Amygdala (tissue), 56 donors: ENCODE data around the gene LNPEP.

ENCODE experiments used
- DNase-seq, 56 donors: peaks; one replicate each; lab custom pipeline; 2025; lab: John Stamatoyannopoulos, UW

LNPEP gene

DNA sequence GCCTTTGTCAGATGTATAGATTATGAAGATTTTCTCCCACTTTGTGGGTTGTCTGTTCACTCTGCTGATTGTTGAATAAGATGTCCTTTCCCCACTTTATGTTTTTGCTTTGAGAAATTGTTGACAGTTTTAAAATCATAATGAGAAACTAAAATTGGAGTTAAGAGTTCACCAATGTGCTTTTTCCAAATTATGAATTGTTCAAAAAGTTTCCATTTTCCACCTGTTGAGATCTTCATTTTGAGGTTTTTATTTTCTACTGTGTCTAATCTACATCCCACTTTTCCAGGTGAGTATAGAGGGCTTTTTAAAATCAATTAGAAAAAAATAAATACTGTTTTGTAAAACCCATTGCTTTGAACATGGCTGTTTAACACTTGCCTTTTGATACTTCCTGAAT, 55.8 kb downstream of the LNPEP start:
- no peak for DNase-seq

DNA sequence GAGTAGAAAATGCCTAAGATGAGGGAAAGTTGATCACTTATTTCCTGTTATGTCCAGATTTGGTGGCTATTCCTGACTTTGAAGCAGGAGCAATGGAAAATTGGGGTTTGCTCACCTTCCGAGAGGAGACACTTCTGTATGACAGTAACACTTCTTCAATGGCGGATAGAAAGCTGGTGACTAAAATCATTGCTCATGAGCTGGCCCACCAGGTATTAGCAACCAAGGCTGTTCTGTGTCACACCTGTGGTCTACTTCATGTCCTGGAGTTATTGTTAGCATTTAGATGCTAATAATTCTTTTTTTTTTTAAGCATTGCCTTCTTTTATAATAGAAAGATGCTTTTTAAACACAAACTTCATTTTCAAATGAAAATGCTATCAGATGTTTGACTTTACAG, 57.9 kb downstream of the LNPEP start:
- DNase-seq, result no peak

DNA sequence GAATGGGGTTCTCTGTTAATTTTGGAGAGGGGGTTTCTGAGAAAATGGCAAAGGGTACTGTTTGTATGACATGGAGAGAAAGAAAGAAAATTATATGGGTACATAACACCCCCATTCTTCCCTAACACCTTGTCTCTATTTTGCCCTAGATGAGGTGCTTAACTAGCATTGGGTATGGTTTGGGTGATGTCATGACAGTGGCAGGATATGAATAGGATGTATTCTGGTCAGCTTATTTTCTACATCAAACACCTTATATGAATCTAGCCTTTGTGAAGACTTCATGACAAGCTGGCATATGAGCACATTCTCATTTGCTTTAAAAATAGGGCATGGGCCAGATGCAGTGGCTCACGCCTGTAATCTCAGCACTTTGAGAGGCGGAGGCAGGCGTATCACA, 58.6 kb downstream of the LNPEP start:
- no peak for DNase-seq

DNA sequence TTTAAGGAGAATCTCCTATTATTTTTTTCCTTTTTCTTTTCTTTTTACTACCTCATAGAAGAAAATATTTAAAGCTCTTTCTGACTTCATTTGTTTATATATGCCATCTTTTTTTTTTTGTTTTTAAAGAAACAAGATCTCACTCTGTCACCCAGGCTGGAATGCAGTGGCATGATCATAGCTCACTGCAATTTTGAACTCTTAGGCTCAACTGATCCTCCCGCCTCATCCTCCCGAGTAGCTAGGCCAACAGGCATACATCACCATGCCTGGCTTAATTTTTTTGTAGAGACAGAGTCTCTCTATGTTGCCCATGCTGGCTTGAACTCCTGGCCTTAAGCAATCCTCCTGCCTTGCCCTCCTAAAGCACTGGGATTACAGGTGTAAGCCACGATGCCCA, 59.5 kb downstream of the LNPEP start:
- DNase-seq, result no peak

DNA sequence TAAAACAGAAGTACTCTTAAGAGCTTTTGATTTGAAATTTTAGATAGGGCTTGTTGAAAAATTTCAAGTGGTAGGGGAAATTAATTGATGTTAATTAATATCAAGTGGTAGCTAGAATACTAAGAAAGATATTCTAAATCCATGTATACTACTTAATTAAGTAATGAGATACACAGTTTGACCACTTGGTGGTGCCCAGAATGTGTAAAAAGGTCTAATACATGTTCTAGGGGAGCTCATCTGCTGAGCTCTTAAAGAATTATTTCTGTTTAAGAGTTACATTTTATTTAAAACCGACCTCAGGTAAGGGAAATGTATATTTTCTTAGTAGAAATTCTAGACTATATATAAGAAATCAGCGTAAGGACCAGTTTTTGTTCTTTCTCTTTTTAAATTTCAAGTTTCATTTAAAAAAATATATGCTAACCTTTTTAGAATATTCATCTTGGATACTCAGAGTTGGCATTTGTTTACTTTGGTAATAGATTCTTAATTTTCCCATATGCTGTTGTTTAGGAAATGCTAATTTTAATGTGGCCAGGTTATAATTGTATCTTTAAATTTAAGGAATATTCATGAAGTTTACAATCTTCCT, 61.5 kb downstream of the LNPEP start:
- DNase-seq, result peak in 5 of 56 donors; percentile 0 to 53 (median 2)

DNA sequence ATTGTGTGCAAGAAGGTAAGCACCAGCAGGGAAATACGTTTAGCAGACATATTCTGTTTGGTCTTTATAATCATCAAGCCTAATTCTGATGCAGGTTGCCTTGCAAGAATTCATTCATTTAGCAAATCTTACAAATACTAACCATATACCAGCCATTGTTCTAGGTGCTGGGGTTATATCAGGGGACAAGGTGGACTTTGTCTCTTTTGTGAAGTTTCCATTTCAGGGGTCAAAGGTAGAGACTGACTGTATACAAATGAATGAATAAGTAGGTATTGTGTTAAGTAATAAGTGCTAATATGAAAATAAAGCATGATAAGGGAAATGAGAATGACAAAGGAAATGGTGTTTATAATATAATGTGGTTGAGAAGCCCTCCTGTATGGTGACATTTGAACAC, 64.0 kb downstream of the LNPEP start:
- no peak for DNase-seq

DNA sequence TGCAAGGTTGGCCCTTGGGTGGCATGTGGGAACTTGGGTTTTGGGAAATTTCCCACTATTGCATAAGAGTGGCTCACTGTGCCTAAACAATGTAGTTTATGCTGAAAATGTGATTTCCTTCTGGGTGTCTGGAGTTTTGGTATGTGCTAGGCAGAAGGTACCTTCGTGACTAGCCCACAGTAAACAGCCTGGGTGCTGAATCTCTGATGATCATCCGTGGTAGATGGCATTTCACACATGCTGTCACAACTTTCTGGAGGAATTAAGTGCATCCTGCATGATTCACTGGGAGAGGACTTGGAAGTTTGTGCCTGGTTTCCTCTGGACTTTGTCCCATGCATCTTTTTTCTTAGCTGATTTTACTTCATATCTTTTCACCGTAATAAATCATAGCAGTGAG, 64.5 kb downstream of the LNPEP start:
- no peak for DNase-seq

DNA sequence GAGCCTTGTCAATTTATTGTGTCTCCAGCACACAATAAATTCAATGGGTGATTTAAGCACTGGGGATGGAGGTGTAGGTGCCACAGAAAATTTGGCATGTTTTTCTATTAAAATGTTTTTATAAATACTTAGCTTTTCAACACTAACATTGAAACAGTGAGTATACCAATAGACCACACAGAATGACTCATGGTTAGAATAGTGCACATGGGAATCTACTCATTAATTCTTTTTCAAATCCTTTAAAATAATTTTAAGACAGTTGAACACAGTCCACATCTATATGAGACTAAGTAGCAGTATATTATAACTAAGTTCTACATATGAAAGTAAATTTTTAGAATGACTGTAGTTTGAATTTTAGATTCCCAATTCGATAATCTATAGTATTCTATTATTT, 67.1 kb downstream of the LNPEP start:
- DNase-seq, result no peak

DNA sequence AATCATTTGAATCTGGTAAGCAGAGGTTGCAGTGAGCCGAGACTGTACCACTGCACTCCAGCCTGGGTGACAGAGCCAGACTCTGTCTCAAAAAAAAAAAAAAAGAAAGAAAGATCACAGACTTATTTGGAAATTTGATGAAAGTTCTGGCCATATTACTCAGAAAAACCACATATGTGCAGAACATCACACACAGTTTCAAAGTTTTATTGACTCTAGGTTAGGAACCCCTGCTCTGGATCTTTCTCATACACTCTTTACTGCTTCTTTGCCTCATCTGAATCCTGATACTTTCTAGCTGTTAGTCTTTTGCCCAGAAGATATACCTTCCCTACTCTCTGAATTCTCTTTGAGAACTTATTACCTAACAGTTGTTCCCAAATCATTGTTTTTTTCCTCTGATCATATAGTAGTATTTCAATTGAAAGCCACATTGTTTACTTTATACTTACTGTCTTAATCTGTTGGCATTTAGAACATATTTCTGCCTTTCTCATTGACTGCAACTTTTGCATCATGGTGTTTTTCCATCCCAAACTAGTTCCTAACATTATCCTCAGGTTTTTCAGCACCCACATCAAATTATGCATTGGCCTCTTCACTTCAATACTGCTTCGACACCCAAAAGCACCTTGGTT, 68.7 kb downstream of the LNPEP start:
- no peak for DNase-seq

DNA sequence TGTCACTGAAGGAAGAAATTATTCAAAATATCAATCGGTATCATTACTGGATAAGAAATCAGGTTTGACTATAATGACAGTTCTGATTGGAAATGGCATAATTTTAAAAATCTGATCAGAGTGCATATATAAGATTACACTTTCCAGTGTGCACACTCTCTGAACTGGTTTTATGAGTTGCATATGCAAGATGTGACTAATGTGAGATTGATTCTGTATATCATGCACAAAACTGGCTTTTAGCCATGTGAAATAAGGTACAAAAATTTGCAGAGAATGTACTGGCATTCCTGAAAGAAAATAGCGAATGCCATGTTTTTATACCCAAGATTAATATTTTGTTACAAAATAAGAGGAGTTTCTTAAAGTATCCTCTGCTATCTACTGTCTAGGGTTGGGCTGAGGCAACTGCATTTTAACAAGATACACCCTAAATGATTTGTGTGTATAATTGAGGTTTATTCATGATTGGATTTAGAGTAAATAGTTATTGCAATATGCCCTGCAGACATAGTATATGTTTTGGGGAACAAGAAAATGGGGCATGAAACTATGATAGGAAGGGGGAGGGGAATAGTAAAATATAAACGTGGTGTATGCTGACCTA, 70.7 kb downstream of the LNPEP start:
- DNase-seq, result no peak

DNA sequence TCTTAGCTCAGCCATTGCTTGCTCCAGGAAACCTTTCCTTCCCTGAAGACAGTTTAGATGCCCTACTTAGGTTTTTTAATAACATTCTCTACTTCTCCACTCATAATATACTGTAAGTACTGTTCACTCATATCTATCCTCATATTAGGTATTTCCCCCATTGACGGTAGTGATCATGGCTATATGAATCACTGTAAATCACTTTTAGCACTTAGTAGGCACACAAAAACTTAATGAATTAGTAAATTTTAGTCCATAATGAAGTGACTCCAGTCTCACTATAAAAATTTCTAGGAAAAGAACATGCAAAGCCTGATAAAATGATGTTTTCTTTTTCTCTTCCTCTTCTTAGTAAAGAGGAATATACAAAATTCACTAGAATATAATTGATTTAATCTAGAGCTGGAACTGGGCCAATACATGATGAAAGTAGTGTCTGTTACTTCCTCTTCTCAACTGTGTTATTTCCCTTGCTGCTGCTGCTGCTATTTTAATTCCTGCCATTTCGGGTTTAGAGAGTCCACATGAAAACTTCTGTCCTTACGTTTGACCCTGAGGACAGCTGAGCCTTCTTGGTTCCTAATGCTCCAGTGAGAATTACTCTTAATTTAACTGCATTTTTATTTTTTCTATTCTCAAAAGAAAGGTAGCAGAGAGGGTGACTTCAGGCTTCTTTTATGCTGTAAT, 73.5 kb downstream of the LNPEP start:
- peak in 1 of 56 donors; percentile 1 for DNase-seq

DNA sequence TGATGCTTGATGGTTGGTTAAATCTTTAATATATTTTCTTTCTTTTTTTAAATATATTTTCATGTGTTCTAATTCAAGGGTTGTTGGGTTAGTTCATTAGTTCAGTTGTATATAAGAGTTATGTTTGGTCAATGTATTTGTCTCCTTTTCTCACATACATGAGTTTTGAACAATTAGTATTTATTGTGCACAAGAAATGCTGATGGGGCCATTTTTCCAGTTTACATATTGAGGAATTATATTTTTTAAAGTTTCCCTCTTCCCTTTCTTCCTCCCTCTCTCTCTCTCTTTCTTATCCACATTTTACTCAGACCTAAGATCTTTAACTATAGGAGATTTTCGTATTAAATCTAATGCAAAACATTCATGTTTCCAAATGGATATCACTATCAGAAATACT, 74.0 kb downstream of the LNPEP start:
- DNase-seq, result no peak

DNA sequence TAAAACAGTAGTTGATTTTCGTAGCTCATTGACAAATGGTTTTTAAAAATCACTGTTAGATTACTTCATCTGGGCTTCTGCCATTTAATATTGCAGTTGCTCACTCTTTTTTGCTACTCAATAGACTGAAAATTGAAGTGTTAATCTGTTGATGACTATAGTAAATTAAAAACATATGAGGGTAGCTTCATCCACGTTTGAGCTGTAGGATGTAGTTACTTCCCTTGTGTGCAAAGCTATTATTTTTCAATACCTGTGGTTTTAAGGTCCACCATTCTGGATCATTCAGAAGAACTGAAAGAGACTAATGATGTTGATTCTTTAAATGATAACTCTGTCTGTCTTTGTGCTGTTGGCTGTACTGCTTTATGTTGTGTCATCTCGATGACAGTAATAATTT, 74.7 kb downstream of the LNPEP start:
- DNase-seq, result no peak

DNA sequence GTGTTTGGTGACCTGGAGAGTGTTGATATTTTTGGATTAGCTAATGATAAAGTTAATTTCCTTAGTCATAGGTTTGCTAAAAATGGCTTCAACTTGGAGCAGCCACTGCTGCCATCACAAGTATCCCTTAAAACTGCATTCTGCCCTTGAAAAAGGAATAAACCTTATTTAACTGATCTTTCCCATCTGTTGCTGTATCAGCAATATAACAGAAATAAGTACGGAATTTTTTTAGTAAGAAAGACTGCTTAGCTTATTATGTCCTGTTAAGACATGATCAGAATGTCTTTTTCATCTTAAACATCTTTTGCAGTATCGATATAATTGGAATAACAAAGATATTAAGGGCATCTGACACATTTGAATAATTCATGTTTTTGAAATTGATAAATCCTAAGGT, 75.7 kb downstream of the LNPEP start:
- DNase-seq, result no peak

DNA sequence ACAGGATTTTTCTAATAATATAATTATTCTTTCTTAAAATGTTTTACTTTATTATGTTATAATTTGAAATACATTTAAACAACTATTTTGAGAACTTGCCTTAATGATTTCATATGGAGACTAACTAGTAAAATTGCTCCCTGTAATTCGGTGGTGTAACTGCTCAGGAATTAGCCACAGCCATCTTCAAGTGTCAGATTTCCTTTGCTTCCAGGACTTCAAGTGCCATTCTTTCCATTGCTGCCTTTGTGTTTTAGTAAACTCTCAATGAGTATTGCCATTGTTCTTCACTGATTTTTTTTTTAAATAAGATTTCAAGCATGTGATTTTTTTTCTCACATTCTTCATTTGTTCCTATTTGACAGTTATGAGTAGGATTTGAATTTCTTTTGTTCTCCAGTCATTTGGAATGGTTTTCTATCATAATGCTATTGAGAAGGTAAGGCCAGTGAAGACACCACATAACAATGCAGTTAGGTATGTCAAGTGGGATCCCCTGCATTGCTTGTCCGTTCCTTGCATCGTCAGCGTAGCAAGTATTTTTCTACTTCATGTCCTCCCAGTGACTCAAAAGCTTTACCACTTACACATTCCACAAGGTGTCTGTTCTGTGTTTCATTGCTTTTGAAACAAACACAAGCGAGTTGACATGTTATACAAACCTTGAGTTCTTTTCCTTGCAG, 83.7 kb downstream of the LNPEP start:
- no peak for DNase-seq

DNA sequence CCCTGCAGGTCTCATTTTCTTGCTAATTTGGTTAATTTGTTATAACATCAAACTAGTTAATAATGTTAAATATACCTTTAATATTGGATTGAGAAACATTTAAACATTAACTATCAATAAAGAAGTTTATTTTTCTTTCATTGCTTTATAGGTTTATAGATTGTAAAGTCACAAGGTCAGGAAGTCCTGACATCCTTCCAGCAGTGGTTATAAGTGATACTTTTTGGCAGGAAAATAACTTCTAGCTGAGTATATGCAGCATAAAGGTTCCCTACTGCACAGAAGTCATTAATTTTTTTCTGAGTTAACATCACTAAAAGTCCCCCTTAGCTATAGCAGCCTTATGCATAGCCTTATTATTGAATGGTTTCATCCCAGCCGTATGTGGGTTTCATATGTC, 85.5 kb downstream of the LNPEP start:
- no peak for DNase-seq

DNA sequence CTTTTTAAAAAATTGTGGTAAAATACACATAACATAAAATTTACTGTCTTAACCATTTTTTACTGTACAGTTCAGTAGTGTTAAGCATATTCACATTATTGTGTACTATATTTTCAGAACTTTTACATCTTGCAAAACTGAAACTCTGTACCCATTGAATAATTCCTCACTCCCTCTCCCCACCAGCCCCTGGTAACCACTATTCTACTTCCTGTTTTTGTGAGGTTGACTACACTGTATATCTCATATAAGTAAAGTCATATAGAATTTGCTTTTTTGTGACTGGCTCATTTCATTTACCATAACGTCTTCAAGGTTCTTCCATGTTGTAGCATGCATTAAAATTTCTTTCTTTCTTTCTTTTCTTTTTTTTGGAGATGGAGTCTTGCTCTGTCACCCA, 87.0 kb downstream of the LNPEP start:
- DNase-seq, result no peak

DNA sequence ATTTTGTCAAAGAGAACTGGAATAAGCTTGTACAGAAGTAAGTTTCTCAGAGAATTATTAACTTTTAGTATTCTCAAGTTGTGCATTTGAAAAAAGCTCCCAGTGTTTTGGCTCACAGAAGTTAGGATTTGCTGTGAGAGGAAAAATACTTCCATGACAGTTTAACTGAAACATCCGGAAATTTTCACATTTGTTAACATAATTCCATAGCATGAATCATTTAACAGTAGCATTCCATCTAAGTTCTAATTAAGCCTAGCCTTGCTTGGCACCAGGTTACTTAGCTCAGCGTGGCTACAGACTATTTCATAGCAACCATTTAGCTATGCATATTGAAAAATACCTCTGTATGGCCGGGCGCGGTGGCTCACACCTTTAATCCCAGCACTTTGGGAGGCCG, 90.8 kb downstream of the LNPEP start:
- DNase-seq, result no peak

DNA sequence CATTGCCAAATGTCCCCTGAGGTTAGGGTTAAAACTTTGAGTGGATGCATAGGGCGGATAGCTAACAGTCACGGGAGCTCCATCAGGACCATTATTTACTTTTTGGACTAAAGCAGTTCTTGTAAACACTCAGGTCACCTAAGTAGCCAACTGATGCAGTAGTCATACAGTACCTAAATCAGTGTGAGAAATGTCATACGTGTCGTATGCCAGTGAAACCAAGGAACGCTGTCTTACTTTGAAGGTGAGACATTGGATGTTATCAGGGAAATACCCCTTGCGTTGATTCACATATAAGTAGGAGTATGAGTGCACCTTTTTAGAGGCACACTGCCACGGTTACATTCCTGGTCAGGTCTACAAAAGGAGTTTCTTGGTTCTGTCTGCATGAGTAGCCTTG, 101.9 kb downstream of the LNPEP start:
- no peak for DNase-seq

DNA sequence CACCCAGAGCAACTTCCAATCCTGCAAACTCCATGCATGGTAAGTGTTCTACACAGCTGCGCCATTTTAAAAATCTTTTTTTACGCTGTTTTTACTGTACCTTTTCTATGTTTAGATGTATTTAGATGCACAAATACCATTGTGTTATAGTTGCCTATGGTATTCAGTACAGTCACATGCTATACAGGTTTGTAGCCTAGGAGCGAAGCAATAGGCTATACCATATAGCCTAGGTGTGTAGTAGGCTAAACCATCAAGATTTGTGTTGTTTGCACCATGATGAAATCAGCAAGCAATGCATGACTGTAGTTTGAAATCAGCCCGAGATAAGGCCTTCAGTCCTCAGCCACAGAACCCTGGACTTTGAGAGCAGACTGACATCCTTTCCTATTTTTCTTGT, 105.4 kb downstream of the LNPEP start:
- no peak for DNase-seq

DNA sequence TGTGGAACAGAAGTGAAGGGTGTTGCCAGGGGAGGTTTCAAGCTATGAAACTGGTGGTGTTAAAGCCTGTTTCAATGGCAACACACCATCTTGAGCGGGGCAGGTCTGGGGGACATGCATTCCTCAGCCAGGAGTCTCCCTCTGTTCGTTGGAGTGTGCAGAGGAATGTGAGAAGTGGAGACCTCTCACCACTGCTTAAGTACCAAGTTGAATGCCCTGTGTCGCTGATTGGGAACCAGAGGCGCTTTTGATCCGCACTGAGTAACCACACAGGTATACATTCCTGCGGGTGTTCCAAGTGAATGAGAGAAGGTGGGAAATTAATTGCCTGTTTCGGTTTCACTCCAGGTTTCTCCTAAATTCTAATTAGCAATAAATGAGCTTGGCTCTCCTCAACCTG, 107.1 kb downstream of the LNPEP start:
- no peak for DNase-seq
